HepG2 (cell line): ENCODE results near the gene ASPRV1. TPM values are rescaled to one million over a fixed set of nuclear protein-coding genes. Genes with fewer than 3 reads are reported as not detected.
A peak's percentile ranks its signal among the peaks of the same experiment; 100 is the strongest.

Experiments used
- ATAC-seq: fragments of 200-7000 bp; cut with Tn5 transposase; 3 replicates; pipeline ENCODE4 v1.9.1; 2020; ENCODE audit warnings: mild to moderate bottlenecking, moderate library complexity
- BruUV-seq: library from RNA; stranded (reverse); fragments of 400-500 nt; replicated peaks from 2 replicates; lab custom pipeline; 2021; lab: Mats Ljungman, UMichigan
- CTCF ChIA-PET: fragments of 300-600 bp; formaldehyde crosslinking; extraction: SDS; loops from one replicate; lab custom pipeline; 2021; ENCODE audit warnings: low total read pairs, inconsistent platforms, low intra/inter-chr PET ratio; lab: Yijun Ruan, JAX
- POLR2A ChIA-PET: fragments of 350-600 bp; sonication (Branson Sonifier 250); formaldehyde crosslinking; loops from one replicate; lab custom pipeline; 2020; ENCODE audit warnings: antibody characterized with exemption, inconsistent platforms; lab: Yijun Ruan, JAX
- DNase-seq: peaks from one replicate; pipeline ENCODE4 v3.0.0-alpha.2; 2015; ENCODE audit warnings: low spot score
- FAIRE-seq: peaks from 3 replicates; lab custom pipeline; 2011; peaks lifted over from hg19 to GRCh38; lab: Jason Lieb, UNC
- H2AFZ ChIP-seq: one replicate; pipeline ENCODE4 v1.6.1; 2011; ENCODE audit warnings: low read length, inconsistent platforms
- H3K27ac ChIP-seq: fragments of 300-600 bp; 3 replicates; pipeline ENCODE4 v1.8.0; 2011; ENCODE audit warnings: mixed run types, mild to moderate bottlenecking, mixed read lengths, low read length, inconsistent platforms; ENCODE audit not compliant: insufficient read depth; ENCODE audit errors: extremely low read length
- H3K27me3 ChIP-seq, 2 experiments: fragments of 200-600 bp in 1 of 2; 2 replicates in 1 of 2; 3 replicates in 1 of 2; pipeline versions ENCODE4 v1.6.0 to v1.8.0; 2011; ENCODE audit warnings: low read length in 2 of 2, mild to moderate bottlenecking in 2 of 2, moderate library complexity in 2 of 2, inconsistent platforms in 1 of 2; ENCODE audit not compliant: insufficient read depth in 2 of 2, control insufficient read depth in 1 of 2
- H3K36me3 ChIP-seq, 2 experiments: fragments of 200-600 bp in 1 of 2; replicated peaks in 1 of 2; 2 replicates in 1 of 2; 3 replicates in 1 of 2; pipeline versions ENCODE4 v1.5.1 to v1.8.0; 2011; ENCODE audit warnings: low read length in 2 of 2, inconsistent platforms in 1 of 2; ENCODE audit not compliant: insufficient read depth in 2 of 2, control insufficient read depth in 1 of 2
- H3K4me1 ChIP-seq: 2 replicates; pipeline ENCODE4 v1.5.1; 2012; ENCODE audit warnings: low read length, inconsistent platforms; ENCODE audit not compliant: insufficient read depth
- H3K4me2 ChIP-seq: 2 replicates; pipeline ENCODE4 v1.6.0; 2011; ENCODE audit warnings: low read depth, low read length, inconsistent platforms
- H3K4me3 ChIP-seq, 3 experiments: fragments of 200-600 bp in 1 of 3; sonication (generic), shearing (Covaris generic) in 1 of 3; replicated peaks in 1 of 3; 2 replicates each; pipeline ENCODE4 v1.5.1; 2011 to 2016; ENCODE audit warnings: low read length in 3 of 3, inconsistent platforms in 2 of 3, low read depth in 2 of 3, mild to moderate bottlenecking in 2 of 3, control low read depth in 1 of 3, mixed read lengths in 1 of 3; ENCODE audit not compliant: insufficient read depth in 1 of 3
- H3K79me2 ChIP-seq: one replicate; pipeline ENCODE4 v1.6.1; 2011; ENCODE audit warnings: low read length, inconsistent platforms; ENCODE audit not compliant: insufficient read depth
- H3K9ac ChIP-seq: 2 replicates; pipeline ENCODE4 v1.6.0; 2011; ENCODE audit warnings: mild to moderate bottlenecking, low read depth, low read length, inconsistent platforms; ENCODE audit not compliant: insufficient read depth
- H3K9me3 ChIP-seq: 2 replicates; pipeline ENCODE4 v1.5.1; 2012; ENCODE audit warnings: mild to moderate bottlenecking, low read length
- H4K20me1 ChIP-seq: 2 replicates; pipeline ENCODE4 v1.6.0; 2011; ENCODE audit warnings: inconsistent platforms, mild to moderate bottlenecking, low read length, moderate library complexity; ENCODE audit not compliant: insufficient read depth
- MBD4 ChIP-seq: IDR thresholded peaks from 2 replicates; pipeline ENCODE4 v1.6.1; 2012; ENCODE audit warnings: low read length, inconsistent platforms, borderline replicate concordance
- NR2F6 ChIP-seq, 2 experiments: IDR thresholded peaks; 2 replicates each; pipeline ENCODE4 v1.6.1; 2016; ENCODE audit warnings: antibody characterized with exemption in 1 of 2, mild to moderate bottlenecking in 1 of 2
- PHF5A ChIP-seq: IDR thresholded peaks from one replicate; pipeline ENCODE4 v1.6.1; 2018; ENCODE audit warnings: low read depth, missing genetic modification reagents; ENCODE audit not compliant: unreplicated experiment
- RARG ChIP-seq: sonication (generic); formaldehyde crosslinking; IDR thresholded peaks from 2 replicates; pipeline ENCODE4 v1.4.0; 2020; ENCODE audit warnings: low read depth, mild to moderate bottlenecking, missing genetic modification reagents
- RXRA ChIP-seq: sonication (generic); formaldehyde crosslinking; IDR thresholded peaks from 2 replicates; pipeline ENCODE4 v1.5.1; 2020; ENCODE audit warnings: missing genetic modification reagents
- ZBTB38 ChIP-seq: sonication (generic); formaldehyde crosslinking; IDR thresholded peaks from 2 replicates; pipeline ENCODE4 v1.5.1; 2020; ENCODE audit warnings: mild to moderate bottlenecking, missing genetic modification reagents
- ZNF180 ChIP-seq: sonication (generic); formaldehyde crosslinking; IDR thresholded peaks from 2 replicates; pipeline ENCODE4 v1.4.0; 2020; ENCODE audit warnings: low read depth, missing genetic modification reagents, borderline replicate concordance
- ZNF749 ChIP-seq: sonication (generic); formaldehyde crosslinking; IDR thresholded peaks from 2 replicates; pipeline ENCODE4 v1.8.0; 2022; ENCODE audit warnings: mild to moderate bottlenecking, missing genetic modification reagents, moderate library complexity, borderline replicate concordance
- WGBS: methylation state at CpG from one replicate; pipeline ENCODE4 v1.1.6; 2017; ENCODE audit warnings: low lambda C conversion rate; 5-methylcytosine and 5-hydroxymethylcytosine counted together
- in situ Hi-C: cut with HindIII; loops from 2 replicates; pipeline ENCODE4 v1.10.0; 2017; ENCODE audit warnings: low pct_unique_long_range_greater_than_20kb; ENCODE audit not compliant: extremely low pct_ligation_motif_present
- intact Hi-C: fragments of 100-400 bp; cut with micrococcal nuclease; formaldehyde crosslinking; loops from one replicate; pipeline ENCODE4 v1.10.0; 2022; ENCODE audit not compliant: unreplicated experiment
- polyA plus RNA-seq, 8 experiments: library from polyadenylated mRNA; depleted of rRNA in 3 of 8; stranded (reverse) in 7 of 8; unstranded in 1 of 8; fragments of >200 nt; fragmentation: Illumina TruSeq in 4 of 8; extraction: Trizol in 4 of 8; gene quantifications; 2 replicates each; pipeline versions ENCODE4 v1.2.1 to v1.2.3, GENCODE V29; 2011 to 2016; ENCODE audit warnings: low read depth in 4 of 8, missing spikeins in 1 of 8, mixed read lengths in 1 of 8; ENCODE audit not compliant: insufficient read depth in 1 of 8
- total RNA-seq, 5 experiments: library from RNA; depleted of rRNA; stranded (reverse); fragments of >200 nt; fragmentation: Illumina TruSeq; extraction: Trizol; gene quantifications; 2 replicates each; pipeline ENCODE4 v1.2.3, GENCODE V29; 2016; ENCODE audit warnings: low read depth in 1 of 5
- TF ChIP-seq, protein P1 (sequence below): sonication (generic); formaldehyde crosslinking; IDR thresholded peaks from 2 replicates; pipeline ENCODE4 v1.5.0; 2020; ENCODE audit warnings: mild to moderate bottlenecking, missing genetic modification reagents

Gene ASPRV1
- total and polyA plus RNA-seq, 2 of the 13 experiments (the other 11 are each of a cell fraction or from before 2014, with no cell fraction given), result 0.40 to 0.48 TPM

DNA sequence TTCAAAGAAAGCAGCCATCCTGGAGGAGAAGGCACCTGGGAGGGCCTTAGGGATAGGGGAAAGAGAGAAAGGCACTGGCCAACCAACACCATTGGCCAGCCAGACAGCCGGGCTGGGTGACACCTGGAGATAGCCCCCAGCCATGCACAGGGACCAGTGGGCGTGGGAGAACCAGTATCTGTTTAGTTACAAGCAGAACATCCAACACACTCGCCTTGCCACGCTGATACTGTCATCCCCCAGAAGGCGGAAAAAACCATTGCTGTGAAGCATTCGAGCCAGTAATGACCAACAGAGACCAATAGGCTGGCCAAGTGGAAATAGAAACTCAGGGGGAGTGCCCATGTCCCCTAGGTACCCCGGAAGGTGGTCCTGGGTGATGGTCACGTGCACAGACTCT is 15.5 kb downstream of the ASPRV1 start (continued):
- peak; percentile 32; the same call in 1 of the 2 replicates for TF ChIP-seq ZBTB38
- no peak for TF ChIP-seq NR2F6 (IDR thresholded peaks at IDR 0.05)
- TF ChIP-seq NR2F6 (CRISPR knock-in tag; IDR thresholded peaks at IDR 0.05), result 0 out of 2 replicates have a peak, but pooled peaks have one; percentile 12
- TF ChIP-seq RARG, result no peak
- no peak for TF ChIP-seq MBD4
- no peak for TF ChIP-seq PHF5A (CRISPR knock-in tag)
- no peak for TF ChIP-seq ZNF180 (CRISPR knock-in tag)
- TF ChIP-seq, protein P1, sequence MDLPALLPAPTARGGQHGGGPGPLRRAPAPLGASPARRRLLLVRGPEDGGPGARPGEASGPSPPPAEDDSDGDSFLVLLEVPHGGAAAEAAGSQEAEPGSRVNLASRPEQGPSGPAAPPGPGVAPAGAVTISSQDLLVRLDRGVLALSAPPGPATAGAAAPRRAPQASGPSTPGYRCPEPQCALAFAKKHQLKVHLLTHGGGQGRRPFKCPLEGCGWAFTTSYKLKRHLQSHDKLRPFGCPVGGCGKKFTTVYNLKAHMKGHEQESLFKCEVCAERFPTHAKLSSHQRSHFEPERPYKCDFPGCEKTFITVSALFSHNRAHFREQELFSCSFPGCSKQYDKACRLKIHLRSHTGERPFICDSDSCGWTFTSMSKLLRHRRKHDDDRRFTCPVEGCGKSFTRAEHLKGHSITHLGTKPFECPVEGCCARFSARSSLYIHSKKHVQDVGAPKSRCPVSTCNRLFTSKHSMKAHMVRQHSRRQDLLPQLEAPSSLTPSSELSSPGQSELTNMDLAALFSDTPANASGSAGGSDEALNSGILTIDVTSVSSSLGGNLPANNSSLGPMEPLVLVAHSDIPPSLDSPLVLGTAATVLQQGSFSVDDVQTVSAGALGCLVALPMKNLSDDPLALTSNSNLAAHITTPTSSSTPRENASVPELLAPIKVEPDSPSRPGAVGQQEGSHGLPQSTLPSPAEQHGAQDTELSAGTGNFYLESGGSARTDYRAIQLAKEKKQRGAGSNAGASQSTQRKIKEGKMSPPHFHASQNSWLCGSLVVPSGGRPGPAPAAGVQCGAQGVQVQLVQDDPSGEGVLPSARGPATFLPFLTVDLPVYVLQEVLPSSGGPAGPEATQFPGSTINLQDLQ, result no peak

DNA sequence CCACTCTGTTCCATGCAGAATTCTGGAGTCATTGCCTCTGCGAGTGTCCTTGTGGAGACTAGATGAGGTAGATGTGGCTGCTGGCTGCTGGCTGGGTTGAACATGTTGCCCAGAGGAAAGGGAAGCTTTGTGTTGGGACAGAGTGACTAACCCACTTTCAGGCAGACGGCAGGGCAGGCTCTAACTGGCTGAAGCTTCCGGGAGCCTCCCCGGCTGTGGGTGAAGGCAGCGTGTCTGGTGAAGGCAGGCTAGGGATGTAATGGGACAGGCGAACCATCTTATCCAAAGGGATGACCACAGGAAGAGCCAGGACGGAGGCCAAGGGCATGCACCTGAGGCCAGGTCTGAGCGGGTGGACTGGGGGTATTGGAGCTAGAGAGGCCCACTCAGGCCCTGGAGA is 16.0 kb downstream of the ASPRV1 start:
- Histone ChIP-seq H3K27ac (no peak overlapping the region), H4K20me1 (no peaks in the 10 kb centered on the region), H3K4me3 (no peak overlapping the region), H3K9me3 (no peaks in the 10 kb centered on the region), H3K27me3 (no peaks in the 10 kb centered on the region), H3K36me3 (peaks cover 2 to 4% of the 10 kb centered on the region in 2 experiments; a peak in 4 of 5 replicates), H2AFZ (no peak overlapping the region), H3K9ac (no peak overlapping the region), H3K4me1 (peaks cover 44% of the 10 kb centered on the region), H3K79me2 (no peaks in the 10 kb centered on the region), H3K4me2 (no peak overlapping the region)
- FAIRE-seq (no peak), DNase-seq (no peak), ATAC-seq (no peak)
- in situ Hi-C loops (no loop called here), intact Hi-C loops (no loop called here)
- WGBS, result 96% methylated on average over 8 of the region's 8 CpGs
- TF ChIP-seq ZNF749 (no peak), RXRA (0 out of 2 replicates have a peak, but pooled peaks have one; percentile 3)
- ChIA-PET POLR2A (interaction anchor here (1.0 to 5.1 kb wide), 3 partner anchors 12 to 198 kb away, joined by 4 to 77 read pairs (median 22); partner anchors contain the start of gene MXD1), CTCF (no interaction called here)
- no TSS peak for BruUV-seq
